ENCODE results near the gene TGFBR3.

The TGFBR3 gene

DNA sequence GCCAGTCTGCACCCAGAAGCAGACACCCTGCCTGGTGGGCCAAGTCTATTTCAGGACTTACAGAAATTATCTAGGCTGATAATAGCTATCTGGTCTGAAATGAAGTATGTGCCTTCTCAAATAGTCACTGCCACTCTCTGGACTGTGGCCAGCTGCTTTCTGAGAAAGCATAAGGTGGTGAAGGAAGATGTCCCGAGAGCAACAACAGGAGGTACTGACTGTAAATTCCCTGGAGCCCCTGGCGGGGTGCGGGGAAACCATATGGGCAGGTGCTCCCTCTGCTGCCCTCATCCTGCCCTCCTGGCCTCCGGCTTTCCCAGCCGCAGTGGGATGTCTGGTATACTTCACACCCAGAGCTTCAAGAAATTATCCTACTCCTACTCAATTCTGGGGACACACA, 86.8 kb downstream of the TGFBR3 start:
- peaks cover 32% of the 10 kb centered on the region for H3K4me1 Mint-ChIP-seq (ENCODE audit: low read depth)
- H3K4me3 Mint-ChIP-seq: no peak overlapping the region
- peaks cover 12% of the 10 kb centered on the region for H3K27me3 Mint-ChIP-seq (ENCODE audit: low read depth)
- H3K27ac Mint-ChIP-seq: no peak overlapping the region
- peaks cover 3% of the 10 kb centered on the region for H3K9me3 Mint-ChIP-seq
- H3K36me3 Mint-ChIP-seq (ENCODE audit: low read depth): peaks cover 36% of the 10 kb centered on the region

DNA sequence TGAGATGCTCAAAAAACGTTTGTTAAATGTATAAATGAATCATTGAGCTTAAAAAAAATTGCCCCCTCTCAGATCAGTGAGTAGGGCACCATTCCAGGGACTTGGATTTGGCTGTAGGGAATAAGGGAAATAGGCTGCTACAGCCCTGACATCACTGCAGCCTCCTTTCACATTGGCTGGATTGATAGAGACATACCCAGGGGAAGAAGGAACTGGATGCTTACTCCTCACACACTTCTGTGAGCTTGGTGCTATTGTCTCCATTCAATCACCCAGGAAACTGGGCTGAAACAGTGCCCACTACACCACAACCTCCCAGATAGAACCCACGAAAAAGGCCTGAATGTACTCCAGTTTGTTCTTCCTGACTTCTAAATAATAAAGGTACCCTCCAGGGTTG, 87.2 kb downstream of the TGFBR3 start:
- H3K27ac Mint-ChIP-seq: no peak overlapping the region
- H3K9me3 Mint-ChIP-seq: peaks cover 3% of the 10 kb centered on the region
- no peak overlapping the region for H3K4me3 Mint-ChIP-seq
- peaks cover 30% of the 10 kb centered on the region for H3K4me1 Mint-ChIP-seq (ENCODE audit: low read depth)
- H3K27me3 Mint-ChIP-seq (ENCODE audit: low read depth): peaks cover 12% of the 10 kb centered on the region
- peaks cover 37% of the 10 kb centered on the region for H3K36me3 Mint-ChIP-seq (ENCODE audit: low read depth)

DNA sequence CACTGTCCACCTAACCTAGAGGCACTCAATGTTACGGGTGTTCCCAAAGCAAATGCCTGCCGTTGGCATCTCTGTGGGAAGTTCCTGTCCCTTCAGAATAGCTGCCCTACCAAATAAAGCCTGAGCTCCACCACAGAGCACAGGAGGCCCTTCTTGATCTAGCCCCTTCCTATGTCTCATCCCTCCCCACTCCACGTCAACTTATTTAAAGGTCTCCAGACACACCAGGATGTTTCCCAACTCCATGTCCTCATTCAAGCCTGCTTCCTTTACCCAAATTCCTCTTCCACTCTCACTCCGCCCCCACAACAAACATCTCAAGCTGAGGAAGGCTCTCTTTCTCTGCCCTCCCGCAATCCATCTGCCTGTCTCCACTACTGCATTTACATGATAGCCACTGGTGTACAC, 87.7 kb downstream of the TGFBR3 start:
- Mint-ChIP-seq H3K9me3 (peaks cover 3% of the 10 kb centered on the region), H3K27ac (no peak overlapping the region), H3K36me3 (ENCODE audit: low read depth) (peaks cover 36% of the 10 kb centered on the region), H3K27me3 (ENCODE audit: low read depth) (peaks cover 12% of the 10 kb centered on the region), H3K4me3 (no peak overlapping the region), H3K4me1 (ENCODE audit: low read depth) (peaks cover 26% of the 10 kb centered on the region)

DNA sequence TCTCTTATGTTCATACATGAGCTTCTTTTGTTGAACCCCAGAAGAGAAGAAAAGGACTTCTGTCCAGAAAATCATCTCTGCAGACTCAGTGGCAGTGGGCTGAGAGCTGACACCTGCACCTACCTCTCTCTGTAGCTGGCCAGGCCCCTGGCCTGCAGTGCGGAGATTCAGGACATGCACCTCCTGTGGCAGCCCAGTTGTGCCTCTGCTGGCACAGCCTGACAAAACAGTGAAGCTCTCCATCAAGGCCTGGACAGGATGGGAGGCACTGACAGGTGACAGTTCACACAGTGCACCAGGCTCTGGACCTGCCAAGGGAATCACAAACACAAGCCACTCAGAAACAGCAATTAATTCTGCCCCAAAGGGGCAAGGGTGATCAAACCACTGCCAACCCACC, 88.8 kb downstream of the TGFBR3 start:
- peaks cover 3% of the 10 kb centered on the region for H3K9me3 Mint-ChIP-seq
- peaks cover 7% of the 10 kb centered on the region for H3K27me3 Mint-ChIP-seq (ENCODE audit: low read depth)
- H3K4me3 Mint-ChIP-seq: no peak overlapping the region
- H3K36me3 Mint-ChIP-seq (ENCODE audit: low read depth): peaks cover 29% of the 10 kb centered on the region
- peaks cover 20% of the 10 kb centered on the region for H3K4me1 Mint-ChIP-seq (ENCODE audit: low read depth)
- no peak overlapping the region for H3K27ac Mint-ChIP-seq

DNA sequence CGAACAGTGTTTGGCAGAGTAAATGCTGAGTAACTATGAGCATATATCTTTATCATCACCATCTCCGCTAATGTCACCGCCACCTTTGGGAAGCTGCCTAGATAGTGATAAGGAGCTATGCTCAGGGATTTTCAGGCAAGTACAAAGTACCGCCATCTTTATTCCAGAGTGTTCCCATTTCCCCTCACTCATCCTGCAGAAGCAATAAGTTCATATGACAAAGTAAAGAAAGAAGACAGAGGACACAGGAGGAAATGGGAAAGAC, 89.6 kb downstream of the TGFBR3 start:
- Mint-ChIP-seq H3K9me3 (peaks cover 3% of the 10 kb centered on the region), H3K27me3 (ENCODE audit: low read depth) (peaks cover 7% of the 10 kb centered on the region), H3K4me1 (ENCODE audit: low read depth) (peaks cover 26% of the 10 kb centered on the region), H3K36me3 (ENCODE audit: low read depth) (peaks cover 27% of the 10 kb centered on the region), H3K27ac (no peak overlapping the region), H3K4me3 (no peak overlapping the region)

DNA sequence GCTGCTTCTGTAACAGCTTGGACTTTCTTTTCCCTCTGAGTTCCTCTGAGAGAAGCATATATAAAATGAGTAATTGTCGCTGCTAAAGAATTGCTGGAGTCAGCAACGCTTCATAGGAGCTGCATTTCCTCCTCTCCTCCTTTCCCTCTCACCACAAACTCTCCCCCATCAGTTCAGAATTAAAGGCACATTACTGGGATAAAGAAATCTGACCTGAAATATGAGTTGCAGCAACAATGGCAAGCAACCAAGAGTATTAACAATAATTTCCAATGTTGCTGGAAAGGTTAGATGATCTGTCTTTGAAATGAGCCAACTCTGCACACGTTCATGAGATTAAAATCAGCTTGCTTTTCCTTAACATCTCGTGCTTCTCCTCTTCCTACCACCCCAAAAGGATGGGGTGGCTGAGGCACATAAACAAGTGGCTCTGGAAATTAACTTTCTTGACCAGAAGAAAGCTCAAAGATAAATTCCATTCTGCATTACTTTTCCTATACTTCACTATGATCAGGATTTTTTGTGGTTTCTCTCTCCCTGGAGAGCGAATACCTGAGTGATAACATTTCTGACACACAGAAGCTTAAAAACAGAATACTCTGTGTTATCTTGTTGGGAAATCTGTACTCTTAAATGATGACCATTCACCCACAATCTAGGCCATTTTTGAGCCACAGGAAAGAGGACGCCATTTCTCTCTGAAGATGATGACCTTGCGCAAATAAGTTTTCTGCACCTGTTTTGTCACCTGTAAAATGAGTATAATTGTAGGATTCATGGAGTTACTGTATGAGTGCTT, 90.2 kb downstream of the TGFBR3 start:
- Mint-ChIP-seq H3K4me1 (ENCODE audit: low read depth) (peaks cover 32% of the 10 kb centered on the region), H3K36me3 (ENCODE audit: low read depth) (peaks cover 24% of the 10 kb centered on the region), H3K4me3 (no peak overlapping the region), H3K27ac (no peak overlapping the region), H3K9me3 (peaks cover 3% of the 10 kb centered on the region), H3K27me3 (ENCODE audit: low read depth) (peaks cover 7% of the 10 kb centered on the region)

DNA sequence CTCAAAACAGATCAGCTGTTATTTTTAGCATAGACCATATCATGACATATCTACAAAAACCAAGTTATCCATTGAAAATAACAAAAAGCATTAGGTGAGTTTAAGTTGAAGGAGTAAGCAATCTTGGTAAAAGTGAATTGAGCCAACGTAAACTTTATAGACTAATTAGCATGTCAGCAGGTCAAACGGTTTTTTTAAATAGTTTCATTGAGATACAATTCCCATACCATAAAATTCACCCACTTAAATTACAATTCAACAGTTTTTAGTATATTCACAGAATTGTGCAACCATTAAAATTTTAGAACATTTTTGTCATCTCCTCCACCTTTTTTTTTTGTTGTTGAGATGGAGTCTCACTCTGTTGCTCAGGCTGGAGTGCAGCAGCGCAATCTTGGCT, 92.1 kb downstream of the TGFBR3 start:
- Mint-ChIP-seq H3K4me1 (ENCODE audit: low read depth) (peaks cover 27% of the 10 kb centered on the region), H3K27ac (no peak overlapping the region), H3K27me3 (ENCODE audit: low read depth) (peaks cover 7% of the 10 kb centered on the region), H3K36me3 (ENCODE audit: low read depth) (peaks cover 23% of the 10 kb centered on the region), H3K9me3 (peaks cover 3% of the 10 kb centered on the region), H3K4me3 (no peak overlapping the region)

DNA sequence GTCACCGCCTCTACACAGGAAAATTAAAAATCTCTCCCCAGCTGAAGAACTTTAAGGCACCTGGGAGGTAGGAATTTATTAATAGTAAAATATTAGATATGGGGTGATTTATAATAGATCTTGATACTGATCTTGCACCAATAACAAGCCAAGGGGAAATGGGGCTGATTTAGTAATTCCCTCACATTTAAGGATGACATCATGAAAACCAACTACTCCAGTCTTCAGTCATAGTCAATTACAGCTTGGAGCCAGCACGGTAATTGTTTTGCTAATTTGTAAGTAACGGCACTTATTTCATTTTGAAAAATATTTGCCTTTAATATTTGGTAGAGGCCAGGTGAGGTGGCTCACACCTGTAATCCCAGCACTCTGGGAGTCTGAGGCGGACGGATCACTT, 92.8 kb downstream of the TGFBR3 start:
- Mint-ChIP-seq H3K36me3 (ENCODE audit: low read depth) (peaks cover 20% of the 10 kb centered on the region), H3K27me3 (ENCODE audit: low read depth) (peaks cover 3% of the 10 kb centered on the region)

DNA sequence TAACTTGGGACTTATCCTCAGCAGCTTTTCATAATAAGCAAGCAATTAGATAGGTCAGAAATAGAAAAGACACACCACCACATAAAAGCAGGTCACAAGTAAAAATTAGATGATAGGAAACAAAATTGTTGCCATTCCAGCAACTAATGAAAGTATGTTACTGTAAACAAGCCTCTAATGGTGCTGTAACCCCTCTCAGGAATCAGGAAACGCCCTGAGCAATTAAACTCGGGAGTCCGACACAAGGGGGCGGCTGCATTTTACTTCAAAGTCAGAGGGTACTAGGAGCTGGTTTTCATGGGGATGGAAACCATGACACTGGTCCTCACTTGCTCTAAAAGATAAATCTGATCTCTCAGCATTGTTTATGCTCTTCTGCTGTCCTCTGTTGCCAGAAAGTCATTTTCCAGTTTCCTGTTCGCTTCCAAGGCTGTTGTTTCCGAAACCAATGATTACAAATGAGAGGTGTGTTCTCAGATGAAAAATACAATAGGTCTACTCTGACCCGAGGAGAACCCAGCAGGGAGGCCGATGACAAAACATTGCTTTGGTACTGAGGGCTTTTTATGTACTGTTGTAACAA, 93.4 kb downstream of the TGFBR3 start:
- H3K27me3 Mint-ChIP-seq (ENCODE audit: low read depth): no peaks in the 10 kb centered on the region
- peaks cover 27% of the 10 kb centered on the region for H3K4me1 Mint-ChIP-seq (ENCODE audit: low read depth)
- H3K36me3 Mint-ChIP-seq (ENCODE audit: low read depth): peaks cover 19% of the 10 kb centered on the region
- H3K27ac Mint-ChIP-seq: no peak overlapping the region
- peaks cover 3% of the 10 kb centered on the region for H3K9me3 Mint-ChIP-seq
- H3K4me3 Mint-ChIP-seq: no peak overlapping the region

More for the DNA sequence above, 92.8 kb downstream of the TGFBR3 start:
- Mint-ChIP-seq H3K4me1 (ENCODE audit: low read depth) (peaks cover 23% of the 10 kb centered on the region), H3K9me3 (peaks cover 3% of the 10 kb centered on the region), H3K27ac (no peak overlapping the region), H3K4me3 (no peak overlapping the region)

DNA sequence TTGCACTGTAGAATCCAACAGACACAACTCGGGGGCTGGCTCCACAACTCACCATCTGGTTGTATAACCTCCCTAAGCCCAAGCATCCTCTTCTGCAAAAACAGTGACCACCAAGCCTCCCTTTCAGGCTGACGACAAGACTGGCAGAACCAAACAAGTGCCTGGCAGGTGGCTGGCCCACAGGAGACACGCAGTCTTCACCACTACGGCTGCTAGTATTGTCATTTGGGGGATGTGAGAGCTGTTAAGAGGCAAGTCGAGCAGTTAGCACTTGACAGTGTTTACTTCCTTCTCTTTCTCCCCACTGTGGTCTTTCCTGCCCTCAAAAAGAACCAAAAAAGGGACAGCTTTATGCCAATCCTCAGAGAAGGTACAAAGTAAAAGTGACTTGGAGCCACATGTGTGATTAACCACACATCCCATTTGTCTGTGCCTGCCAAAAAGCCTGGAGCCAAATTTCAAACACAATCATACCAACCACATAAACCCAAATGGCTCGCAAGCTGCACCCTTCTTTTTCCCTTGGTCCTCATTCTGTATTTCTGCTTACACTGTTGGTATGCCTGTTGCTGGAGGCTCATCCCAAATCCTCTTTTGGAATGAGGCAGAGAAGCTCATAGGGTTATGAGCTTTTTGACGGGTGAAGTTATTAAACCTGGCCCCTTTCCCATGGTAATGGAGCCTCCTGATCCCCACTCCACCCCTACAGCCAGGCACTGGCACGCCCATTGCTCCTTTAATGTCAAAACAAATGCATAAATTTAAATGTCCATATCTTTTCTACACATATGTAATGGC, 94.1 kb downstream of the TGFBR3 start:
- H3K36me3 Mint-ChIP-seq (ENCODE audit: low read depth): peaks cover 19% of the 10 kb centered on the region
- peaks cover 27% of the 10 kb centered on the region for H3K4me1 Mint-ChIP-seq (ENCODE audit: low read depth)
- H3K27me3 Mint-ChIP-seq (ENCODE audit: low read depth): no peaks in the 10 kb centered on the region
- H3K4me3 Mint-ChIP-seq: no peak overlapping the region
- H3K9me3 Mint-ChIP-seq: peaks cover 3% of the 10 kb centered on the region
- H3K27ac Mint-ChIP-seq: no peak overlapping the region

DNA sequence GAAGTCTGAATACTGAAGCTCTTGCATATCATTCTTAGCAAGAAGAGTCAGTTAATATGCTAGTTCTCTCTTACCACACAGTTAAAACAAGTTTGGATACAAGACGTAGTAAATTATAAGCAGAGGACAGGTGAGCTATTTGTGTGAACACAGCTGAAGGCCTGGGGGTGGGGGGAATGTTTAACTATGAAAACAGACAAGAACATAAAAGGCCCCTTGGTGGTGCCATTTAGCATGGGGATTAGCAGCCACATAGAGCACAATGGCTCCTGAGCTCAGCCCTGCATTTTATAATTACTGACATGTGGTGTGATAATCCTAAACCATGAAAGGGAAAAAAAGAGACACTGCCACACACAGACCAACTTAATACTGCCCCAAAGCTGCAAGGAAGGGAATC, 94.8 kb downstream of the TGFBR3 start:
- Mint-ChIP-seq H3K36me3 (ENCODE audit: low read depth) (peaks cover 16% of the 10 kb centered on the region), H3K4me1 (ENCODE audit: low read depth) (peaks cover 27% of the 10 kb centered on the region), H3K27ac (no peak overlapping the region), H3K4me3 (no peak overlapping the region), H3K9me3 (peaks cover 3% of the 10 kb centered on the region), H3K27me3 (ENCODE audit: low read depth) (no peaks in the 10 kb centered on the region)

DNA sequence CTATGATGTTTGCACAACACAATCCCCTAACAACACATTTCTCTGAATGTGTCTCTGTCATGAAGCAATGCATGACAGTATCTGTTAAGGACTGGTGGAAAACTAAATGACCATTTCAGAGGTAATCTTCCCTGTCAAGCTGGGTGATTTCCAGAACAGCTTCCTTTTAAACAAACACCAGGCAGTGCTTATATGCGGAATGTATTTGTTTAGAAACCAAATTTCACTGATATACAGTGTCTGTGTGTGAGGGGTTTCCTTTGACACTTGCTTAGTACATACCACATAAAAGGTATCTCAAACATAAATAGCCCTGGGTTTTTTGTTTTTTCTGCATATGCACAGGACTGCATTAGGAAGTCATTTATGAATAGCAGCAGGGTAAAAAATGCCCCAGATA, 95.6 kb downstream of the TGFBR3 start:
- H3K9me3 Mint-ChIP-seq: peaks cover 3% of the 10 kb centered on the region
- H3K4me3 Mint-ChIP-seq: no peak overlapping the region
- no peak overlapping the region for H3K27ac Mint-ChIP-seq

DNA sequence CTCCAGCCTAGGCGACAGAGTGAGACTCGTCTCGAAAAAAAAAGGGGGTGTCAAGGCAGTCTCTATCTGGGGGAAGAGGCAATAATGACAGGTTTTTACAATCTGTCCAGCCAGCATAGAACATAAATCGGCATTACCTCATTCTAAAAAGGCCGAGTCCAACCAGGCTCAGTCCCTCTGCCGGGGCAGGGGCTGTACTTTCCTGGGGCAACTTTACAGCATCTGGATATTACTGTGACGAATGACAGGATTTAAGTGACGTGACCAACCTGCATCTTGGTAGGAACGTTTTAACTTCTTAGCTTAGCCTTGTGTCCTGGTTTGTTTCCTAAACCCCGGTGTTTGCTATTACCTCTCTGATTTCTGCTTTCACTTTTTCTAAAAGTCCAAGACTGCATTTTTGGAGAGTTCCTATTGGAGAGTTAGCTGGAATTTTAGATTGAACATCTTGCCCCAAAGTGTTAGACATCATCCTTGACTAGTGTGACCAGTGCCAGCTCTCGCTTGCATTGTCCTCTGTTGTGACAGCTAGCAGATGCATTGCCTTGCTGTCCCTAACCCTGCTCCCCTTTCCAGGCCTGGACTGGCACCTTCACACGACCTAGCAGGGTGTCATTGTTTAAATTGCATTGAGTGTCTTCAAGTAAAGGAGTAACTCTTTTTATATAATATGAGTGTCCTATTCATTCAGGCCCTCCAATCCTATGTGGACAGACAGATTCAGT, 96.5 kb downstream of the TGFBR3 start:
- H3K36me3 Mint-ChIP-seq (ENCODE audit: low read depth): peaks cover 5% of the 10 kb centered on the region
- peaks cover 27% of the 10 kb centered on the region for H3K4me1 Mint-ChIP-seq (ENCODE audit: low read depth)
- H3K4me3 Mint-ChIP-seq: no peak overlapping the region
- H3K27me3 Mint-ChIP-seq (ENCODE audit: low read depth): no peaks in the 10 kb centered on the region
- no peak overlapping the region for H3K27ac Mint-ChIP-seq
- H3K9me3 Mint-ChIP-seq: peaks cover 1% of the 10 kb centered on the region

More for the DNA sequence above, 95.6 kb downstream of the TGFBR3 start:
- Mint-ChIP-seq H3K36me3 (ENCODE audit: low read depth) (peaks cover 11% of the 10 kb centered on the region), H3K4me1 (ENCODE audit: low read depth) (peaks cover 27% of the 10 kb centered on the region), H3K27me3 (ENCODE audit: low read depth) (no peaks in the 10 kb centered on the region)

DNA sequence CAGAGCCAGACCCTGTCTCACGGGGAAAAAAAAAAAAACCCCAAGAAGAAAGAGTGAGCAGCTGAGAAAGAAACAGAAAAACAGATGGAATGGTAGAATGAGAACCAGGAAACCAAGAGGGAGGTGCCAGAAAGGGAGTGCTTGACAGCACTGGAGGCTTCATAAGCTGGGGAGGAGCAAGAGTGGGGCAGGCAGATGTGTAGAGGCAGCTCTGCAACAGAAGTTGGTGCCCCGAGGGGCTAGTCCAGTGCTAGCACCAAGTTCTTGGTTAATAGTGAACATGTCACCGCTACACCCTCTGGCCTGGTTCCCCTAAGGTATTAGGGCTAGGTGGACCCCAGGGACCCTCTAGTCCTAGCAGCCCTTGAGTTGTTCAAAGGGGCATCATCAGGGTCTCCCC, 98.0 kb downstream of the TGFBR3 start:
- Mint-ChIP-seq H3K9me3 (no peaks in the 10 kb centered on the region), H3K27ac (no peak overlapping the region), H3K36me3 (ENCODE audit: low read depth) (peaks cover 4% of the 10 kb centered on the region)

More for the DNA sequence above, 98.0 kb downstream of the TGFBR3 start:
- Mint-ChIP-seq H3K4me3 (no peak overlapping the region), H3K4me1 (ENCODE audit: low read depth) (peaks cover 29% of the 10 kb centered on the region), H3K27me3 (ENCODE audit: low read depth) (no peaks in the 10 kb centered on the region)

All from T-helper 1 cell treated with Interleukin-12 subunit alpha and Interleukin-12 subunit beta and Interleukin-4 antibody, amounts not matched to agents 30 μg/mL and 1 μg/mL, for 36 hours (primary cell).